Mucosa of rectum (tissue), 2 donors: Measurements from ENCODE around the gene MAB21L3.

Experiments used
- H3K27ac ChIP-seq, 2 donors: one replicate each; pipeline ENCODE4 v1.7.0; 2013; ENCODE audit warnings: inconsistent platforms in 2 of 2, low read depth in 2 of 2, low read length in 2 of 2
- H3K27me3 ChIP-seq, 2 donors: one replicate each; pipeline ENCODE4 v1.7.0; 2013; ENCODE audit warnings: low read length in 2 of 2; ENCODE audit not compliant: control insufficient read depth in 2 of 2, insufficient read depth in 2 of 2
- H3K36me3 ChIP-seq, 2 donors: one replicate each; pipeline ENCODE4 v1.7.0; 2013; ENCODE audit warnings: low read length in 2 of 2; ENCODE audit not compliant: control insufficient read depth in 2 of 2, insufficient read depth in 2 of 2
- H3K4me1 ChIP-seq, 2 donors: one replicate each; pipeline ENCODE4 v1.7.0; 2013; ENCODE audit warnings: low read length in 2 of 2, mild to moderate bottlenecking in 1 of 2; ENCODE audit not compliant: control insufficient read depth in 2 of 2, insufficient read depth in 2 of 2
- H3K4me3 ChIP-seq, 2 donors: one replicate each; pipeline ENCODE4 v1.7.0; 2013; ENCODE audit warnings: low read length in 2 of 2
- H3K9ac ChIP-seq, 2 donors: one replicate each; pipeline ENCODE4 v1.7.0; 2013; ENCODE audit warnings: low read length in 2 of 2, low read depth in 1 of 2, mild to moderate bottlenecking in 1 of 2
- H3K9me3 ChIP-seq, 2 donors: one replicate each; pipeline ENCODE4 v1.7.0; 2013; ENCODE audit warnings: low read length in 2 of 2; ENCODE audit not compliant: control insufficient read depth in 2 of 2
- donor health status: healthy.
- donor health status: Normal muscosa, but diverticular disease.

MAB21L3 gene

DNA sequence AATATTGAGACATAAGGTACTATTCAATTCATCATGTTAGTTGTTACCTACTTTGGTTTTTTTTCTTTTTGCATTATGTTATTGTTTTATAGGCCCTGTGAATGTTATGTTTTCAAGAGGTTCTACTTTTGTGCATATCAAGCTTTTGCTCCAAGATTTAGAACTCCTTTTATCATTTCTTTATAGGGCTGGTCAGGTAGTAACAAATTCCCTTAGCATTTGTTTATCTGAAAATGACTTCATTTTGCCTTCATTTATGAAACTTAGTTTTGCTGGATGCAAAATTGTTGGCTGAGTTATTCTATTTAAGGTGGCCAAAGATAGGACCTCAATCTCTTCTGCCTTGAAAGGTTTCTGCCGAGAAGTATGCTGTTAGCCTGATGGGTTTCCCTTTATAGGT, 21.3 kb upstream of the MAB21L3 start:
- Histone ChIP-seq H3K4me1 (peaks cover 7 to 9% of the 10 kb centered on the region in 2 donors), H3K4me3 (no peak overlapping the region), H3K27ac (no peak overlapping the region)

DNA sequence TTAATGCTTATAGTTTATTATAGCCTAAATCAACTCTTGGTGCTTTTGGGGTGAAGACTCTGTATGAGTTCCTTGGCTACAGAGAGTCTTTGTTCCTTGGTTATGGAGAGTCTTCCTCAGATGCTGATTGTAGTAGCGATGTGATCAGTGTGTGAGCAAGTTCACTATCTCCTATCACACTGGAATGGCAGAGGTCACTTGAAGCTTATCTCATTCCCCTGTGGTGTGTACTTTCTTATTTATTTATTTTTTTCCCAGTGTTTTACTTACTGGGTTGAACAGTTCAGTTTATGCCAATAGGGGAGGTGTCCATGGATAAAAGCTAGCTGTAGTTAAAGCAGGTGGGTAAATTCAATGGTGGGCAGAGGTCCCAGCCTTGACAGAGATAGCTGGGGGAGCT, 20.1 kb upstream of the MAB21L3 start:
- Histone ChIP-seq H3K9ac (no peak overlapping the region), H3K27me3 (no peaks in the 10 kb centered on the region), H3K27ac (no peak overlapping the region), H3K4me1 (peaks cover 7 to 9% of the 10 kb centered on the region in 2 donors), H3K4me3 (no peak overlapping the region), H3K9me3 (peaks cover 2 to 6% of the 10 kb centered on the region in 2 donors), H3K36me3 (no peaks in the 10 kb centered on the region)

More for the DNA sequence above, 21.3 kb upstream of the MAB21L3 start:
- no peaks in the 10 kb centered on the region for H3K36me3 ChIP-seq
- H3K9me3 ChIP-seq, result peaks cover 2 to 6% of the 10 kb centered on the region in 2 donors
- no peaks in the 10 kb centered on the region for H3K27me3 ChIP-seq
- no peak overlapping the region for H3K9ac ChIP-seq

DNA sequence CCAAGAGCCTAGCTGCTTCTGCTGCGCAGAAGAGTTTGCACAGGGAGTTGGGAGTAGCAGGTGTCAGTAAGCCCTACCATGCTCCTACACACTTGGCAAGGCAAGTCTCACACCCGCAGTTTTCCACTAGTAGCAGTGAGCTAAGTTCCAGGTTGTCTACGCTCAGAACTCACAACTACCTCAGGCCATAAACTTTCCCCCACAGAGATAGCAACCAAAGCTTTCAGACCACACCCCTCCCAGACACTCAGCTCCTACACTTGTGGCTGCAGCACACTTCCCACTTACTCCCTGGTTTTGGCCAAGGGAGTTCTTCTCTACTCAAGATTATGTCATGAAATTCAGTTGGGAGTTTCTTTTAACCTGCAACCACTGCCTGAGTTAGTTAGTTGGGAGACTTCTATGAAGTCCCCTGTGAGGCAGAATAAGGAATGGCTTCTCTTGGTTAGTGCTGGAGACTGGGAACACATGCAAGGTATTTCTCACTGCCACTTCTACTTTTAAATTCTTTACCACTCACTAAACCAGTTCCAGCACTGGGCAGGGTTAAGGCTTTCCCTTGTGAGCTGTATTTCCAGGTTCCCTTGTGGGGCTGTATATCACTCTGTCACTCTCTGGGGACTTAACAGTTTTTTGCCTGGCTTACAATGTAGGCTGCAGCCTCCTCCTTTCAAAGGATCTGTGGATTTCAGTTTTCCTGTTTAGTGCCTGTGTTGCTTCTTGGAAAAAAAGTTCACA, 18.3 kb upstream of the MAB21L3 start:
- no peaks in the 10 kb centered on the region for H3K36me3 ChIP-seq
- no peak overlapping the region for H3K9ac ChIP-seq
- peak overlapping the region in 1 of 2 donors; percentile 14 for H3K27ac ChIP-seq
- H3K27me3 ChIP-seq, result no peaks in the 10 kb centered on the region
- H3K4me3 ChIP-seq, result no peak overlapping the region
- peaks cover 7 to 9% of the 10 kb centered on the region in 2 donors for H3K4me1 ChIP-seq
- H3K9me3 ChIP-seq, result peaks cover 2 to 6% of the 10 kb centered on the region in 2 donors

DNA sequence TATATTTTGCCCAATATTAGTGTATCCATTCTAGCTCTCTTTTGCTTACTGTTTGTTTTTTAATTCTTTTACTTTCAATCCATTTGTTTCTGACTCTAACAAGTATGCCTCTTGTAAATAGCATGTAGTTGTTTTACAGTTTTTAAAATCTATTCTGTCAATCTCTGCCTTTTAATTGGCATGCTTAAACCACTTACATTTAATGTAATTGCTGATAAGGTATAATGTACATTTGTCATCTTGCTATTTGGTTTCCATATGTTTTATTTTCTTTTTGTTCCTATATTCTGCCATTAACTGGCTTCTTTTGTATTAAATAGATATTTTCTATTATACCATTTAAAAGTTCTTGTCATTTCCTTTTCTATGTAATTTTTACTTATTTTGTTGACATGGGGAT, 16.2 kb upstream of the MAB21L3 start:
- H3K27me3 ChIP-seq, result no peaks in the 10 kb centered on the region
- H3K27ac ChIP-seq, result no peak overlapping the region
- no peak overlapping the region for H3K4me3 ChIP-seq
- H3K9ac ChIP-seq, result no peak overlapping the region
- peaks cover 7 to 9% of the 10 kb centered on the region in 2 donors for H3K4me1 ChIP-seq
- peaks cover 0 to under 1% of the 10 kb centered on the region in 2 donors for H3K9me3 ChIP-seq
- H3K36me3 ChIP-seq, result no peaks in the 10 kb centered on the region

DNA sequence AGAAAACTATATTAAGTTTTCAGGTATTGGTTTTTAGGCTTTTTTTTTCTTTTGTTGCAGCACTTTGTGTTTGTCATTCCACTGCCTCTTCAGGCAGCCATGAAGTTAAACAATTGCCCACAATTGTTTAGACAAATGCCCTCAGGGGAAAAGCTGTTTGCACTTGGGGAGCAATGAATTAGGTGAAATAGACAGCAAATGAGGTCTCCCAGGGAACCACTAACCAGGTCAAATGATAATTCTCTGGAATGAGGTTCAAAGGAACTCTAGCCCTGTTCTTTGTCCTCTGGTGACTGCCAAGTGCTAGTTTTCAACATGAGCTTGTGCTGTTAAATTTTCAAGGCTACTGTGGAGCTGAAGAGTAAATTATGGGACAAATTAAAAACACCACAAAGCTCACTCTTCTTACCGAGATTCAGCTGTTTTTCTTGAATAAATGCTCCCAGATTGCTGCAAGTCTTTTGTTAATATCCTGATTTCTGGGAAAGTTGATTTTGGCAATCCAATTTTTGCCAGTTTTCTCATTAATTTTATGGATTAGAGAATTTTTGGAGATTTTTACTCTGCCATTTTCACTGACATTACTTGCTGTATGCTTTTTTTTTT, 15.1 kb upstream of the MAB21L3 start:
- no peak overlapping the region for H3K27ac ChIP-seq
- no peaks in the 10 kb centered on the region for H3K36me3 ChIP-seq
- peaks cover 7 to 9% of the 10 kb centered on the region in 2 donors for H3K4me1 ChIP-seq
- H3K4me3 ChIP-seq, result no peak overlapping the region
- H3K9me3 ChIP-seq, result no peaks in the 10 kb centered on the region
- H3K27me3 ChIP-seq, result no peaks in the 10 kb centered on the region
- no peak overlapping the region for H3K9ac ChIP-seq

DNA sequence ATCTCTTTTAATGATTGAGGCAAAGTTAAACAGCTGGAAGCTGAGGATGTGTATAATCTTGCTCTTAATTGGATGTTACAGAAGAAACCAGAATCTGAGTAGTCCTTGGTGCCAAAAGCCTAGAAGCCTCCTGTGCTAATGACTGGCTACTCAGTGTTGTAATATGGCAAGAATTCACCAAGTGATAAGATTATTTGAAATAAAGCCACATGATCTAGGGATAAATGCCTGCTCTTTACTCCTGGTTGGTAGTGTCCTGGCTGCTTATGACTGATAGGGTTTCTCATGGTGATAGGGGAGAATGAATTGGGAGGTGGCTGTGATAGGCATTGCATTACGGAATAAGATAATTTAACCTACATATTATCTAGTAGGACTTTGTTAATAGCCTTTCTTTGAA, 13.6 kb upstream of the MAB21L3 start:
- no peak overlapping the region for H3K4me3 ChIP-seq
- H3K9me3 ChIP-seq, result no peaks in the 10 kb centered on the region
- H3K36me3 ChIP-seq, result no peaks in the 10 kb centered on the region
- H3K27me3 ChIP-seq, result no peaks in the 10 kb centered on the region
- no peak overlapping the region for H3K9ac ChIP-seq
- H3K27ac ChIP-seq, result no peak overlapping the region
- H3K4me1 ChIP-seq, result peaks cover 0 to 4% of the 10 kb centered on the region in 2 donors

DNA sequence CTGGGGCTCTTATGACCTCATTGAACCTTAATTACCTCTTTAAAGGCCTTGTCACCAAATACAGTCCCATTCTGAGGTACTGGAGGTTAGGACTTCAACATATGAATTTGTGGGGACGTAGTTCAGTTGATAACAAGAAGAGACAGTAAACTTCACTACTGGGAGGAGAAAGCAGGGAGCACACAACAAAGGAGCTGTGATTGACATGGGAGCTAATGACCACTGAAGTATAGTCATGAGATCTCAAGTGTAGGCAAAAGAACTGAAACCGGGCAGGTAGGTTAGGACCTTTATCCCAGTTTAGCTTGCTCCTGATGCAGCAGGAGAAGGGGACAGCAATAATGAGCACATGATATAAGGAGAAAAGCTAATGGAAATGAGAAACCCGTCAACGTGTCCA, 11.8 kb upstream of the MAB21L3 start:
- no peak overlapping the region for H3K4me3 ChIP-seq
- H3K27ac ChIP-seq, result no peak overlapping the region
- H3K27me3 ChIP-seq, result no peaks in the 10 kb centered on the region
- no peaks in the 10 kb centered on the region for H3K4me1 ChIP-seq
- H3K36me3 ChIP-seq, result no peaks in the 10 kb centered on the region
- no peak overlapping the region for H3K9ac ChIP-seq
- H3K9me3 ChIP-seq, result no peaks in the 10 kb centered on the region

DNA sequence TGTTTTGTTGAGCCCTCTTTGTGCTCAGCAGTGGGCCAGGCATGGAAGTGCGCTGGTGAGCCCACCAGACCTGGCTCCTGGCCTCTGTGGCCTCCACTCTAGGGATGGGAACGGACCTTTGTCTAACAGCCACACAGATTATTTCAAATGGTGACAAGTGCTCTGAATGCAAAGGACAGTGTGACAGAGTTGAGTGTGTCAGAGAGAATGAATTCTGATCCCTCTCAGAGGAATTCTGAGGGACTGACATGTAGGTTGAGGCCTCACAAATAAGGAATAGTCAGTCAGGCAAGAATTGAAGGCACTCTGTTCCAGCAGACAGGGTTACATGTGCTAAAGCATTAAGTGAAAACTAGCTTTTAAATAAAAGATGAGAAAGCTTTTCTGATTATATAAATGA, 11.3 kb upstream of the MAB21L3 start:
- no peak overlapping the region for H3K9ac ChIP-seq
- no peaks in the 10 kb centered on the region for H3K9me3 ChIP-seq
- peaks cover 0 to 2% of the 10 kb centered on the region in 2 donors for H3K4me1 ChIP-seq
- no peak overlapping the region for H3K27ac ChIP-seq
- H3K27me3 ChIP-seq, result no peaks in the 10 kb centered on the region
- H3K36me3 ChIP-seq, result no peaks in the 10 kb centered on the region
- no peak overlapping the region for H3K4me3 ChIP-seq

DNA sequence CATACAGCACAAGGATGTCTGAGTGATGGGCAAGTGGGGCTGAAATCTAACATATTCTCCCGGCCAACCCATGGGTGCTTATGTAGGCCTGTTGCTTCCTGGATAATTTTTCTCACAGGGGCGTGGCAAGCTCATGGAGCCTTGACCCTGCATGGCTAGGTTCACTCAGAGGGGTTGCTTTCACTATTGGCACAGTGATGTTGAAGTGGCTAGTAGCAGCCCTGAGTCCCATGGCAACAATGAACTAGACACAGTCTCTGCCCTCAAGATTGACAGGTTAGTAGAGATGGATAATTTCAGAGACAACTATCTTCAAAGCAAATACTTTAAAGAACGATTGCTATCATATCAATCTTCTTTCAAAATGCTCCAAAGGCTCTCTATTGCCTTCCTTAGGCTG, 6.5 kb upstream of the MAB21L3 start:
- no peak overlapping the region for H3K9ac ChIP-seq
- H3K4me1 ChIP-seq, result peaks cover 2 to 5% of the 10 kb centered on the region in 2 donors
- H3K36me3 ChIP-seq, result no peaks in the 10 kb centered on the region
- no peak overlapping the region for H3K4me3 ChIP-seq
- no peaks in the 10 kb centered on the region for H3K9me3 ChIP-seq
- no peak overlapping the region for H3K27ac ChIP-seq
- no peaks in the 10 kb centered on the region for H3K27me3 ChIP-seq

DNA sequence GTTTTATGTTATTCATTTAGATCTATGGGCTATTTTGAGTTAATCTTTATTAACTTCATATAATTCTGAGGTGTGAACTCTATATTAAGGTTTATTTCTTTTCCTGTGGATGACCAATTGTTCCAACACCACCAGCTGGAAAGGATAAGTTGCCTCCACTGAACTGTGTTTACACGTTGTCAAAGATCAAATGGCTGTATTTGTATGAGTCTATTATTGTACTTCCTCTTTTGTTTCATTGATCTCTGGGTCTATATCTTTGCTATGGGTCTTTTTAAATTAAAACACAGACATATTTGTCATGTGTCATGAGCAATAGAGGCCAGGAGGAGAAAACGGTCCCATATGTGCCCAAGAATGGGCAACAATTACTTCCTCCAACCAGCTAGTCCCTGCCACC, 5.2 kb upstream of the MAB21L3 start:
- no peak overlapping the region for H3K27ac ChIP-seq
- no peaks in the 10 kb centered on the region for H3K36me3 ChIP-seq
- H3K9ac ChIP-seq, result no peak overlapping the region
- no peaks in the 10 kb centered on the region for H3K27me3 ChIP-seq
- H3K9me3 ChIP-seq, result no peaks in the 10 kb centered on the region
- peaks cover 9 to 15% of the 10 kb centered on the region in 2 donors for H3K4me1 ChIP-seq
- H3K4me3 ChIP-seq, result no peak overlapping the region
